GM23248 (cell line): Measurements from ENCODE around the gene ESPN.

Experiments
- EZH2 ChIP-seq: fragments of 200-600 bp; sonication (generic); IDR thresholded peaks from 2 replicates; pipeline ENCODE4 v1.6.1; 2018; ENCODE audit warnings: antibody characterized with exemption, mild to moderate bottlenecking; ENCODE audit not compliant: insufficient read depth, poor library complexity, severe bottlenecking
- EZH2phosphoT487 ChIP-seq: fragments of 200-600 bp; sonication (generic); IDR thresholded peaks from 2 replicates; pipeline ENCODE4 v1.6.1; 2018; ENCODE audit warnings: antibody characterized with exemption, moderate library complexity, mild to moderate bottlenecking, low read depth; ENCODE audit not compliant: insufficient read depth

GRCh38 chr1:6389971-6390370 lies 34.6 kb upstream of the ESPN start:
- TF ChIP-seq EZH2 (no peak), EZH2phosphoT487 (no peak)
